ENCODE measurements around the gene NSUN5.
"Not testable (repeated sequence)": the region's sequence is repeated elsewhere in the genome, so short reads cannot be mapped to it uniquely, and the experiment has no call there.

Gene NSUN5

GRCh38 chr7:73324081-73324845 lies 15.6 kb upstream of the NSUN5 start:
- DNase-seq, result peak; percentile 28

- DNase-seq, result not testable (repeated sequence)
Measured at GRCh38 chr7:73323434-73324080, 14.9 kb upstream of the NSUN5 start.

DNA sequence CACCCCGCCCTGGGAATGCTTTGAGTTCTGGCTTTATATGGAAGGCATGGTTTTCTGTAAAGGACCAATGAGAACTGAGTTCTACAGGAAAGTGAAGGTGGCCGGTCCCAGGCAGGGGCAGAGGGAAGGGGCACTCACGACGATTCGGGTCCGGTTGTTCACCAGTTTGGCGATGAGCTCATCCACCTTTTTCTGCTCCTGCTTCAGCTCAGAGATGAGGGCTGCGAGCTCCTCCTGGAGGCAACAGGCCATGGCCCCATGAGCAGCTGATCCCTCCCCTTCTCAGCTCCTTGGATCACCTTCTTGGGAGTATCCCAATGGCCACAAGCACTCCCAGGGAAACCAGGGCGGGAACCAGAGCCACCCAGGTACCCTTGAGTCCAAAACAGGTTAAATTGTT lies 11.4 kb upstream of the NSUN5 start:
- not testable (repeated sequence) for DNase-seq

DNA sequence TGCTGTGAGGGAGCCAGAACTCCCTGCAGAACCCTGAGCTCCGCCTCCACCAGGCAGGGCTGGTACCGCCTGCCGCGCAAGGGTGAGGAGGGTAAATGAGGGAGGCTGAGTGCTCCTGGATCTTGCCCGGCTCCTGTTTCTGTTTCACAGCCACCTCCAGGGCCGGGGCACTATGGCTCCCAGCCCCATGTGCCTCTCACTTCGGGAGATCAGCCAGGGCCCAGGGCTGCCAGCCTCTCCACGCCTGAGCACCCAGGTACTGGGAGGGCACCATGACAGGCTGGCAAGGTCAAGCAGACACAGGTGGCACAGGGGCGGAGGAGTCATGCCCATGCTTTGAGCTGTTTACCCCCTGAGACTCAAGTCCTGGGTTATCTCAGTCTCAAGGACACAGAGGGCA lies 10.9 kb upstream of the NSUN5 start:
- not testable (repeated sequence) for DNase-seq

DNA sequence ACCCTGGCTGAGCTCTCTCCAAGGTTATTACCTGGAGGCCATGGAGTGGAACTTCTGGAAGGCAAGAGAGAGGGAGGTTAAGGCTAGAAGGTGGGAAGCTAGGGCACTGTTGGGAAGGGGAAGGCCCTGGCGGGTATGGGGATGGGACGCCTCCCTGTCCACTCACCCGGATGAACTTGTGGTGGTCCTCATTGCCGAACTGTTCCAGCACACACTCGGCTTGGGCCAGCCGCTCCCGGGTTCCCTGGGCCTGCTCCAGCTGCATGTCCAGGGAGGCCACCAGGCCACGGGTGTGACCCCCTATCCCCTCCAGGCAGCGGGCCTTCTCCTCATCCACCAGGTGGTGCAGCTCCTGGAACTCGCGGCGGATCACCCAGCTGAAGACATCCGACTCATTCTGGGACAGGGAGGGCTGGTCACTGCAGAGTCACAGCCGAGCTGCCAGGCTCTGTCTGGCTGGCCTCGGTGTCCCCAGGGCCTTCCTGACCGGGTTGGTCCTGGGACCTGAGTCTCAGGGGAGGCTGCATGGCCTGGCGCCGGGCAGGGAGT lies 10.1 kb upstream of the NSUN5 start:
- DNase-seq, result not testable (repeated sequence)

GRCh38 chr7:73316521-73316920 lies 7.9 kb upstream of the NSUN5 start:
- no peak for DNase-seq

DNA sequence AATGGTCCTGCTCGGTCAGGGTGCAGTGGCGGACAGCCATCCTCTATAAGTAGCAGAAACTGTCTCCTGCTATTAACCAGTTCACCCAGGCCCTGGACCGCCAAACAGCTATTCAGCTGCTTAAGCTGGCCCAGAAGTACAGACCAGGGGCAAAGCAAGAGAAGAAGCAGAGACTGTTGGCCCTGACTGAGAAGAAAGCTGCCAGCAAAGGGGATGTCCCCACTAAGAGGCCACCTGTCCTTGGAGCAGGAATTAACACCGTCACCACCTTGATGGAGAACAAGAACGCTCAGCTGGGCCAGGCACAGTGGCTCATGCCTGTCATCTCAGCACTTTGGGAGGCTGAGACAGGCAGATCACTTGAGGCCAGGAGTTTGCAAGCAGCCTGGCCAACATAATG lies 5.6 kb upstream of the NSUN5 start:
- DNase-seq, result no peak

GRCh38 chr7:73313521-73313906 lies 4.9 kb upstream of the NSUN5 start:
- DNase-seq, result no peak

GRCh38 chr7:73312831-73313520 lies 4.3 kb upstream of the NSUN5 start:
- no peak for DNase-seq

DNA sequence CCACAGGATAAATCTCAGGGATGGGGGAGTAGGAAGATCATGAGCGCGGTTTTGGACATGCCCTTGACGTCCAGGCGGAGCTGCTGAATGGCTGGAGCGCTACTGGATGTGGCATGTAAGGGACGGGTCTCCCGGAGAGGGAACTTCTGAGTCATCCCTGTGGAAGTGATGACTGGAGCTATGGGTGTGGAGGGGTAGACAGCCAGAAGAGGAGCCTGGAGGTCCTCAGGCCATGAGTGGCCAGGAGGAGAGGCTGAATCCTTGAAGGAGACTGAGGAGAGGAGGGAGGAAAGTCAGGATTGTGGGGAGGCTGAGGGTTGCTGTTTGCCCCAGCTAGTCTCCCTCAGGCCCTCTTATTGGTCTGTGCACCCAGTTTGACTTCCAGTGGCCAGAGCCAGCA lies 2.8 kb upstream of the NSUN5 start:
- not testable (repeated sequence) for DNase-seq

DNA sequence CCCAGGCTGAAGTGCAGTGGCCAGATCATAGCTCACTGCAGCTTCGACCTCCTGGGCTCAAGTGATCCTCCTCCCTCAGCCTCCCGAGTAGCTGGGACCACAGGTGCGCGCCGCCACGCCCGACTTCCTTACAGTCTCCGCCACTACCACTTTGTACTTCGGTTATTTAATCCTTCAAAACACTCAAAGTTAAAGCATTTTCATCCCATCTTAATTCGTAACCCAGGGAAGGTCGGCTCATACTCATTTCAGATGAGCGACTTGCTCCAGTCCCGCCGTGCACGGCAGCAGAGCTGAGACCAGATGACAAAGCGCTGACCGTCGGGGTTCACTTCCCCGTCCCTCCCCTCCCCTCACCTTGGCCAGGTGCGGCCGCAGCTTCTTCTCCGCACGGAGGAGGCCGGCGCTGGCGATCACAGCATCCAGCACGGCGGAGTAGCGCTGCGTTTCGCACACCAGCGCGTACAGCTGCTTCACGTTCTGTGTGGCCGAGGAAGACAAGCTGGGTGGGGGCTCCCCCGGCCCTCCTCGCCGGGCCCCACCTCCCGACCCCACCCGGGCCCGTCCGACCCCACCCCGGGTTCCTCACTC lies 457 bp downstream of the NSUN5 start:
- DNase-seq, result no peak

GRCh38 chr7:73307436-73307835 lies 1.2 kb downstream of the NSUN5 start:
- DNase-seq, result no peak

GRCh38 chr7:73304612-73305387 lies 3.8 kb downstream of the NSUN5 start:
- not testable (repeated sequence) for DNase-seq

GRCh38 chr7:73304071-73304470 lies 4.6 kb downstream of the NSUN5 start:
- no peak for DNase-seq

DNA sequence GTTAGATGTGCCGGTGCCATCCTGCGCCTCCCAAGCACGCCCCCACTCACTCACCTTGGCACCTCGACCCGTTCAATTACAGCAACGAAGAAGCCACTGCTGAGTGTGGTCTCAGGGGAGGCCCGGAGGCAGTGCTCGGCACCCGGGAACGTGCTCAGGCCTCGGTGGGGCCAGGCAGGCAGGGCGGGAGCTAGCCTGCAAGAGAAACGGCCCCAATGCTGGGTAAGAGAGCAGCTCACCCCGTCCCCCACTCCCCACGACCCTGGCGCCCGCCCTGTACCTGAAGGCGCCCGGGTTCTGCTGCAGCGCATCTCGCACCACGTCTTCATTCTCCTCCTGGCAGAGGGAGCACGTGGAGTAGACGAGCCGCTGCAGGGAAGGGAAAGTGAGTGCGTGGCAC lies 5.1 kb downstream of the NSUN5 start:
- DNase-seq, result no peak

GRCh38 chr7:73302846-73303245 lies 5.8 kb downstream of the NSUN5 start:
- not testable (repeated sequence) for DNase-seq

GRCh38 chr7:73301108-73301507 lies 7.5 kb downstream of the NSUN5 start:
- DNase-seq, result not testable (repeated sequence)

GRCh38 chr7:73299812-73300211 lies 8.8 kb downstream of the NSUN5 start:
- not testable (repeated sequence) for DNase-seq

- not testable (repeated sequence) for DNase-seq
Measured at GRCh38 chr7:73297706-73298105, 10.9 kb downstream of the NSUN5 start.

GRCh38 chr7:73297235-73297634 lies 11.4 kb downstream of the NSUN5 start:
- not testable (repeated sequence) for DNase-seq

DNA sequence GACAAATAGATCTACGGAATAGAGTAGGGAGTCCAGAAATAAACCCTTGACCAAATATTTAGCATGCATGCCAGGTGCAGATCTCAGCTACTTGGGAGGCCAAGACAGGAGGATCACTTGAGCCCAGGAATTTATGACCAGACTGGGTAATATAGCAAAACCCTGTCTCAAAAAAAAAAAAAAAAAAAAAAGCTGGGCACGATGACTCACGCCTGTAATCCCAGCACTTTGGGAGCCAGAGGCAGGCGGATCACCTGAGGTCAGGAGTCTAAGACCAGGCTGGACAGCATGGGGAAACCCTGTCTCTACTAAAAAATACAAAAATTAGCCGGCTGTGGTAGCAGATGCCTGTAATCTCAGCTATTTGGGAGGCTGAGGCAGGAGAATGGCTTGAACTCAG lies 31.4 kb downstream of the NSUN5 start:
- not testable (repeated sequence) for DNase-seq

GRCh38 chr7:73267813-73268212 lies 40.8 kb downstream of the NSUN5 start:
- DNase-seq, result not testable (repeated sequence)
